T-helper 9 cell (primary cell): Measurements from ENCODE around the gene ENOX1.

Source experiments
- DNase-seq: peaks from one replicate; pipeline ENCODE4 v3.0.0-alpha.2; 2020

The ENOX1 gene

GRCh38 chr13:43303033-43303729 is 483.6 kb downstream of the ENOX1 start:
- DNase-seq: no peak

GRCh38 chr13:43301346-43301969 is 485.3 kb downstream of the ENOX1 start:
- DNase-seq: no peak

- DNase-seq: no peak
Measured at GRCh38 chr13:43300865-43301264, 485.9 kb downstream of the ENOX1 start.

- DNase-seq: no peak
Measured at GRCh38 chr13:43299374-43299773, 487.4 kb downstream of the ENOX1 start.

- no peak for DNase-seq
Measured at GRCh38 chr13:43298816-43299215, 488.0 kb downstream of the ENOX1 start.

- no peak for DNase-seq
Measured at GRCh38 chr13:43297967-43298678, 488.6 kb downstream of the ENOX1 start.

GRCh38 chr13:43295825-43296564 is 490.8 kb downstream of the ENOX1 start:
- DNase-seq: no peak

GRCh38 chr13:43295321-43295720 is 491.5 kb downstream of the ENOX1 start:
- DNase-seq: no peak

- no peak for DNase-seq
Measured at GRCh38 chr13:43294412-43294811, 492.4 kb downstream of the ENOX1 start.

GRCh38 chr13:43293986-43294385 is 492.8 kb downstream of the ENOX1 start:
- no peak for DNase-seq

GRCh38 chr13:43293561-43293960 is 493.2 kb downstream of the ENOX1 start:
- no peak for DNase-seq

GRCh38 chr13:43293008-43293407 is 493.8 kb downstream of the ENOX1 start:
- no peak for DNase-seq

GRCh38 chr13:43291287-43292060 is 495.3 kb downstream of the ENOX1 start:
- no peak for DNase-seq

GRCh38 chr13:43289470-43290255 is 497.1 kb downstream of the ENOX1 start:
- no peak for DNase-seq

- no peak for DNase-seq
Measured at GRCh38 chr13:43286751-43287150, 500.0 kb downstream of the ENOX1 start.

- DNase-seq: no peak
Measured at GRCh38 chr13:43285933-43286597, 500.7 kb downstream of the ENOX1 start.

- no peak for DNase-seq
Measured at GRCh38 chr13:43284162-43284561, 502.6 kb downstream of the ENOX1 start.

GRCh38 chr13:43279696-43280095 is 507.1 kb downstream of the ENOX1 start:
- DNase-seq: no peak

GRCh38 chr13:43278127-43278526 is 508.6 kb downstream of the ENOX1 start:
- DNase-seq: no peak

GRCh38 chr13:43277142-43277541 is 509.6 kb downstream of the ENOX1 start:
- DNase-seq: no peak

GRCh38 chr13:43274881-43275280 is 511.9 kb downstream of the ENOX1 start:
- DNase-seq: no peak
